Loucy (cell line): ENCODE measurements around the gene PCSK9.

Source experiments
- CTCF ChIP-seq: fragments of 200-600 bp; sonication (generic); conservative IDR thresholded peaks from 2 replicates; pipeline ENCODE4 v1.5.1; 2014; ENCODE audit warnings: mild to moderate bottlenecking, antibody characterized with exemption, low read length
- EZH2phosphoT487 ChIP-seq: fragments of 200-600 bp; IDR thresholded peaks from 2 replicates; pipeline ENCODE4 v1.6.1; 2018; ENCODE audit warnings: antibody characterized with exemption, mild to moderate bottlenecking, moderate library complexity, borderline replicate concordance

GRCh38 chr1:55055084-55055882 is 15.9 kb downstream of the PCSK9 start:
- TF ChIP-seq CTCF (no peak), EZH2phosphoT487 (no peak)
